ENCODE measurements around the gene SLC6A7. TPM values are rescaled to one million over a fixed set of nuclear protein-coding genes. Genes with fewer than 3 reads are reported as not detected.

SLC6A7 gene
- total and polyA plus RNA-seq, 2 experiments from 2014 or later = not detected

DNA sequence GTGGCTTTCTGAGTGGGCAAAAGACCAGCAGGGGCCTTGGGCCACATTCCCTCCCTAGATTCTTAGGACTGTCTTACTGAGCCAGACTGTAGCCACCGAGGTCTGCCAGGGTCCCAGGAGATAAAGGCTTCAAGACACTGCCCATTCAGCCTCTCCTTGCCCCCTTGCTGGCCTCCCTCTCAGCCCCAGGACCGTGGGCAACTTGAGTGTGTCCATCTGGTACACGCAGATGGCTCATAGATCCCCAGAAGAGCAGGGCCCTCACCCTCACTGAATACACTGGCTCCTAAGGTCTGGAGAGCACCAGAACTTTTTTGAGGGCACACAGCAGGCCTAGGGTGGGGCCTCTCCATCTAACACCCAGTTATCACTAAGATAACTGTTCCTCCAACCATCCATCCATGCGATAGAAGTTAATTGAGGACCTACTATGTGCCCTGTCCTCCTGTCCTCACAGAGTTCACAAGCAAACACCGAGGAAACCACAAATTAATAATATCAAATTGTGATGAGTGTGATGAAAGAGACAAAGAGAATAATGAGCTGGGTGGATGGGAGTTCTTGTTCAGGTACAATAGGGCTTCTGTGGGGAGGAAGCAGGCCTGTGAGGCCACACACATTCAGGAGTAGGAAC, 29.3 kb upstream of the SLC6A7 start:
- Histone ChIP-seq H3K4me1 (ENCODE audit: low read depth) (no peaks in the 10 kb centered on the region), H3K27ac (no peak overlapping the region), H3K4me3 (no peak overlapping the region), H3K36me3 (no peaks in the 10 kb centered on the region), H3K9me3 (ENCODE audit: low read depth) (no peaks in the 10 kb centered on the region), H3K27me3 (peaks cover 9% of the 10 kb centered on the region)
- DNase-seq (ENCODE audit: low read depth in 1 of 2, low spot score in 1 of 2) = peak in 1 of 2 donors; percentile 30
- TF ChIP-seq, protein P1, sequence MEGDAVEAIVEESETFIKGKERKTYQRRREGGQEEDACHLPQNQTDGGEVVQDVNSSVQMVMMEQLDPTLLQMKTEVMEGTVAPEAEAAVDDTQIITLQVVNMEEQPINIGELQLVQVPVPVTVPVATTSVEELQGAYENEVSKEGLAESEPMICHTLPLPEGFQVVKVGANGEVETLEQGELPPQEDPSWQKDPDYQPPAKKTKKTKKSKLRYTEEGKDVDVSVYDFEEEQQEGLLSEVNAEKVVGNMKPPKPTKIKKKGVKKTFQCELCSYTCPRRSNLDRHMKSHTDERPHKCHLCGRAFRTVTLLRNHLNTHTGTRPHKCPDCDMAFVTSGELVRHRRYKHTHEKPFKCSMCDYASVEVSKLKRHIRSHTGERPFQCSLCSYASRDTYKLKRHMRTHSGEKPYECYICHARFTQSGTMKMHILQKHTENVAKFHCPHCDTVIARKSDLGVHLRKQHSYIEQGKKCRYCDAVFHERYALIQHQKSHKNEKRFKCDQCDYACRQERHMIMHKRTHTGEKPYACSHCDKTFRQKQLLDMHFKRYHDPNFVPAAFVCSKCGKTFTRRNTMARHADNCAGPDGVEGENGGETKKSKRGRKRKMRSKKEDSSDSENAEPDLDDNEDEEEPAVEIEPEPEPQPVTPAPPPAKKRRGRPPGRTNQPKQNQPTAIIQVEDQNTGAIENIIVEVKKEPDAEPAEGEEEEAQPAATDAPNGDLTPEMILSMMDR (IDR thresholded peaks at IDR 0.05; ENCODE audit: low read depth, low read length) = no peak

DNA sequence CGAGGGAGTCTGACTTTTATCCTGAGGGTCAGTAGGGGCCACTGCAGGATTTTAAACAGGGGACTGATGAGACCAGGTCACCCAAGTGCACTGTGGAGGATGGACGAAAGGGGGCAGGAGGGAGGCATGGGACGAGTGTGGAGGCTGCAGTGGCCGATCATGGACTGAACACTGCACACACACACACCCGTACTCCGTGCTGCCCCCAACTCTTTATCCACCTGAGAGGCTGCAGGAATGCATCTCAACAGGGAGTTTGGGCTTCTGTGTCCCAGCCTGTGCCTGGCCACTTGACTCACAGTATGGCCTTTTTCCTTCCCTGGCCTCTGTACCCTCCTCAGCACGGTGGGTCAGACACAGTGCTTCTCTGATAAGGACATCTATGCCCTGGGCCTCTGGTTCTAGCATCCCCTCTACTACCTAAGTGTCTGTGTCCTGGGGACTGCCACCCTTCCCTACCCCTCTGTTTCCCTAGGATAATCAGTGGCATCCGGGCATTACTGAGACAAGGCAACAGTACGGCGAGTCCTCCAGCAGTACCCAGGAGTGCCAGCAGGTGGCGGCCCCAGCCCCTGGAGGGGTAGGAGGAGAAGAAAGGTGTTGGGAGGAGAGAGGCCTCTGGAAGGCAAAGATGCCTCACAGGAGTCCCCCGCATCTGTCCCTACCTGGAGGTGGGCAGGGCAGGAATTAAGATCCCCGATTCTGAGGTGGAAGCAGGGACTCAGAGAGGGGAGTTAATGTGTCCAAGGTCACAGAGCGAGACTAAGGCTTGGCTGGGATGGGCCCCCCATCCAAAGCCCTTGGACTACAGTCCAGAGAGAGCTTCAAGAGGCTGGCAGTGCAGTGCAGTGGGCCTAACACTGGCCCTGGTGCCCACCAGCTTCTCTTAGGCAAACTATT, 28.4 kb upstream of the SLC6A7 start:
- Histone ChIP-seq H3K27me3 (peaks cover 18% of the 10 kb centered on the region), H3K27ac (no peak overlapping the region), H3K4me3 (no peak overlapping the region), H3K9me3 (ENCODE audit: low read depth) (no peaks in the 10 kb centered on the region), H3K4me1 (ENCODE audit: low read depth) (no peaks in the 10 kb centered on the region), H3K36me3 (no peaks in the 10 kb centered on the region)
- TF ChIP-seq, protein P1 (IDR thresholded peaks at IDR 0.05; ENCODE audit: low read depth, low read length) = peak; percentile 98
- peak; percentile 79 to 83 for DNase-seq (ENCODE audit: low read depth in 1 of 2, low spot score in 1 of 2)

DNA sequence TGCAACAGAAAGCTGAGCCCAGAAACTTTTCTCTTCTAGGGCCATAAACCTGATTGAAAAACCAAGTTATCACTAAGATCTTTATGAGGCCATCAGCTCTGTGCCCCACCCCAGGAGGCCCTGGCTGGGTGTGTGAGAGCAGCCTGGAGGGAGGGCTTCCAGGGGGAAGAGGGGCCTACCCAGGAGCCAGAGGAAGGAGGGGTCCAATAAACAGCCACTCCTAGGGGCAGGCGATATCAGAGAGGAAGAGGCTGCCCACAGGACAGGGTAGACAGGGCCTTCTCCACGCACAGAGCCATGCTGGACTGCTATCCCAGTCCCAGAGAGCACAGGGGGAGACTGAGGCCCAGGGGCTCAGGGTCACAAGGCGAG, 27.7 kb upstream of the SLC6A7 start:
- H3K36me3 ChIP-seq = no peaks in the 10 kb centered on the region
- H3K4me3 ChIP-seq = no peak overlapping the region
- TF ChIP-seq, protein P1 (IDR thresholded peaks at IDR 0.05; ENCODE audit: low read depth, low read length) = no peak
- no peak for DNase-seq (ENCODE audit: low read depth in 1 of 2, low spot score in 1 of 2)
- H3K27me3 ChIP-seq = peaks cover 24% of the 10 kb centered on the region
- no peaks in the 10 kb centered on the region for H3K4me1 ChIP-seq (ENCODE audit: low read depth)
- H3K9me3 ChIP-seq (ENCODE audit: low read depth) = no peaks in the 10 kb centered on the region
- no peak overlapping the region for H3K27ac ChIP-seq

DNA sequence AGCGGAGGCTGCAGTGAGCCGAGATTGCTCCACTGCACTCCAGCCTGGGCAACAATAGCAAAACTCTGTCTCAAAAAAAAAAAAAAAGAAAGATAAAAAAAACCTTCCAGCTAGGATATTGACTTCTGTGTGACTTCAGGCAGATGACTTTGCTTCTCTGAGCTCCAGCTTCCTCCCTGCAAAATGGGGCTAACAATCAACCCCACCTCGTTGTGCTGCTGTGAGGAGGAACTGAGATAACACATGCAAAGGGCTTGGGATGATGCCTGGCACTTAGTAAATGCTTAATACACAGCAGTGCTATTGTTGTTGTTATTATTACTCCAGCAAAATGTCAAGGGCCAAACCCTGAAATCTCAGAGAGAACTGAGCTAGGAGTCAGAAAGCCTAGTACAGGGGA, 26.8 kb upstream of the SLC6A7 start:
- no peak overlapping the region for H3K4me3 ChIP-seq
- no peaks in the 10 kb centered on the region for H3K36me3 ChIP-seq
- no peaks in the 10 kb centered on the region for H3K9me3 ChIP-seq (ENCODE audit: low read depth)
- H3K4me1 ChIP-seq (ENCODE audit: low read depth) = no peaks in the 10 kb centered on the region
- TF ChIP-seq, protein P1 (IDR thresholded peaks at IDR 0.05; ENCODE audit: low read depth, low read length) = no peak
- peaks cover 33% of the 10 kb centered on the region for H3K27me3 ChIP-seq
- H3K27ac ChIP-seq = no peak overlapping the region
- no peak for DNase-seq (ENCODE audit: low read depth in 1 of 2, low spot score in 1 of 2)

DNA sequence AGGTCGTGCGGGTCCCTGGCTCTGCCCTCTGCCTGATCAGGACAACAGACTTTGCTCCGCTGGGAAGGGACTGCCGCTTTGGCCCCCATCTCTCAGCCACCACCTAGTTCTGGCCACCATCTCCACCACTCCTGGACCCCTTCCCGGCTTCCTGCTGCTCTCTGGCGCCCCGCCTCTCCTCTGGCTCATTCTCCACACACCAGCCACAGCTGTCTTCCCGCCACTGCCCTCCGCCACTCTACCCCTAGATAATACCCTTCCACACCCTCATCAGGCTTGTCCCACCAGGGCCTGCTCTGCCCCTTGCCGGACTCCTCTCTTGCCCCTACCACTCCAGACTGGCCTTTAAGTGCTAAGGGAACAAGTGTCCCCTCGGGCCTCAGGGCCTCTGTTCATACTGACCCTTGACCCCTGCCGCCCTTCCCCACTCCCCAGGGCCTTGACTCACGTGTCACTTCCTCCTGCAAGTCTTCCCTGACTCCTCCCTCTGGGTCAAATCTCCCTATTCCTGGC, 26.3 kb upstream of the SLC6A7 start:
- H3K27me3 ChIP-seq = peaks cover 39% of the 10 kb centered on the region
- H3K36me3 ChIP-seq = no peaks in the 10 kb centered on the region
- no peaks in the 10 kb centered on the region for H3K9me3 ChIP-seq (ENCODE audit: low read depth)
- no peaks in the 10 kb centered on the region for H3K4me1 ChIP-seq (ENCODE audit: low read depth)
- no peak overlapping the region for H3K4me3 ChIP-seq
- H3K27ac ChIP-seq = no peak overlapping the region
- TF ChIP-seq, protein P1 (IDR thresholded peaks at IDR 0.05; ENCODE audit: low read depth, low read length) = peak; percentile 32
- DNase-seq (ENCODE audit: low read depth in 1 of 2, low spot score in 1 of 2) = peak in 1 of 2 donors; percentile 50

All from cardiac muscle cell (in vitro differentiated cells and primary cell).